Chondrocyte (in vitro differentiated cells): Measurements from ENCODE around the gene ZBTB22. TPM values are rescaled to one million over a fixed set of nuclear protein-coding genes. Genes with fewer than 3 reads are reported as not detected.

Experiments used
- DNase-seq: peaks from one replicate; pipeline ENCODE4 v3.0.0; 2021; ENCODE audit warnings: mixed read lengths, low spot score
- H3K27ac Mint-ChIP-seq: one replicate; pipeline ENCODE4 v1.8.0; 2021; ENCODE audit warnings: mild to moderate bottlenecking, moderate library complexity, mixed read lengths; ENCODE audit not compliant: unreplicated experiment
- H3K27me3 Mint-ChIP-seq: 2 replicates; pipeline ENCODE4 v1.8.0; 2021; ENCODE audit warnings: low read depth, mixed read lengths
- H3K36me3 Mint-ChIP-seq: 2 replicates; pipeline ENCODE4 v1.8.0; 2021; ENCODE audit warnings: low read depth, mixed read lengths
- H3K4me1 Mint-ChIP-seq: 2 replicates; pipeline ENCODE4 v1.8.0; 2021; ENCODE audit warnings: low read depth, mild to moderate bottlenecking, mixed read lengths
- H3K4me3 Mint-ChIP-seq: one replicate; pipeline ENCODE4 v1.8.0; 2021; ENCODE audit warnings: mild to moderate bottlenecking, moderate library complexity, mixed read lengths; ENCODE audit not compliant: unreplicated experiment
- H3K9me3 Mint-ChIP-seq: 2 replicates; pipeline ENCODE4 v1.8.0; 2021; ENCODE audit warnings: low read depth, mixed read lengths
- CTCF ChIP-seq: fragments of 200-600 bp; sonication (generic); IDR thresholded peaks from 2 replicates; pipeline ENCODE4 v1.5.0; 2021; ENCODE audit warnings: antibody characterized with exemption, mild to moderate bottlenecking, moderate library complexity
- total RNA-seq: library from RNA; stranded (reverse); gene quantifications from 3 replicates; pipeline ENCODE4 v1.2.1, GENCODE V29; 2021

ZBTB22 gene
- total RNA-seq, 1 donor from 2014 or later = 22.1 TPM

DNA sequence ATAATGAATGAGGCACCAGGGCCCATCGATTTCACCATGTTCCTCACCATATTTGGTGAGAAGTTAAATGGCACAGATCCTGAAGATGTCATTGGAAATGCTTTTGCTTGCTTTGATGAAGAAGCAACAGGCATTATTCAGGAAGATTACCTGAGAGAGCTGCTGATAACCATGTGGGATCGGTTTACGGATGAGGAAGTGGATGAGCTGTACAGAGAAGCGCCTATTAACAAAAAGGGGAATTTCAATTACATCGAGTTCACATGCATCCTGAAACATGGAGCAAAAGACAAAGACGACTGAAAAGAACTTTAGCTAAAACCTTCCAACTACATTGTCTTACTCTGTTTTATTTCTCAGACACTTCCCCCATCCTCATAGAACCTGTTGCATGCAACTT is 21.6 kb upstream of the ZBTB22 start:
- Mint-ChIP-seq H3K9me3 (no peaks in the 10 kb centered on the region), H3K27ac (no peak overlapping the region), H3K36me3 (no peaks in the 10 kb centered on the region), H3K27me3 (peaks cover 4% of the 10 kb centered on the region), H3K4me3 (no peak overlapping the region), H3K4me1 (no peaks in the 10 kb centered on the region)
- DNase-seq = no peak
- no peak for TF ChIP-seq CTCF

DNA sequence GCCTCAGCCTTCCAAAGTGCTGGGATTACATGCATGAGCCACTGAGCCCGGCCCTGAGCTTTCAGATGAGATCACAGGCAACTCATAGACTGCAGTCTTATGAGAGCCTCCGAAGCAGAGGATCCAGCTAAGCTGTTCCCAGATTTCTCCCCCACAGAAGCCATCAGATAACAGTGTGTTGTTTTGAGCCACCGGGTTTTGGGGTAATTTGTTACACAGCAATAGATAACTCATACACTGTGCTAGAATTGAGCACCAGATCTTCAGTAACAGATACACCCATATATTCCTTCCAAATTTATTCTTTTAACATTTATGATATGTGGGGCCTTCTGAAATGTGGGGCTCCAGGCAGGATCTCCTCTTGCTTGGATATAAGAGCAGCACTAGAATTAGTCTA is 19.0 kb upstream of the ZBTB22 start:
- DNase-seq = no peak
- H3K9me3 Mint-ChIP-seq = no peaks in the 10 kb centered on the region

DNA sequence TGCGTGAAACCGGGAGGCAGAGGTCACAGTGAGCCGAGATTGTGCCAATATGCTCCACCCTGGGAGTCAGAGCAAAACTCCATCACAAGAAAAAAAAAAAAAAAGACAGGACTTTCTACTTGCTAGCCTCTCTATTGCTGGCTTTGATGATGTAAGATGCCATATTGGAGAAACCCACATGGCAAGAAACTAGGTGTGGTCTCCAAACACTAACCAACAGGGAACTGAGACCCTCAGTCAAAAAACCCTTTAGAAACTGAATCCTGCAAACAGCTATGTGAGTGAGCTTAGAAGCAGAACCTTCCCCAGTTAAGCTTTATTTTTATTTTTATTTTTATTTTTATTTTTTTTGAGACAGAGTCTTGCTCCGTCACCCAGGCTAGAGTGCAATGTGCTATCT is 18.4 kb upstream of the ZBTB22 start:
- no peaks in the 10 kb centered on the region for H3K4me1 Mint-ChIP-seq
- H3K4me3 Mint-ChIP-seq = no peak overlapping the region
- H3K27me3 Mint-ChIP-seq = peaks cover 4% of the 10 kb centered on the region
- no peak for TF ChIP-seq CTCF
- no peaks in the 10 kb centered on the region for H3K36me3 Mint-ChIP-seq
- DNase-seq = no peak
- H3K27ac Mint-ChIP-seq = no peak overlapping the region
- H3K9me3 Mint-ChIP-seq = no peaks in the 10 kb centered on the region

More for the DNA sequence above, 19.0 kb upstream of the ZBTB22 start:
- TF ChIP-seq CTCF = no peak
- no peak overlapping the region for H3K27ac Mint-ChIP-seq
- H3K4me1 Mint-ChIP-seq = no peaks in the 10 kb centered on the region
- peaks cover 4% of the 10 kb centered on the region for H3K27me3 Mint-ChIP-seq
- no peak overlapping the region for H3K4me3 Mint-ChIP-seq
- no peaks in the 10 kb centered on the region for H3K36me3 Mint-ChIP-seq

- TF ChIP-seq CTCF = no peak
- no peak overlapping the region for H3K4me3 Mint-ChIP-seq
- H3K4me1 Mint-ChIP-seq = no peaks in the 10 kb centered on the region
- no peaks in the 10 kb centered on the region for H3K27me3 Mint-ChIP-seq
- no peak overlapping the region for H3K27ac Mint-ChIP-seq
- no peaks in the 10 kb centered on the region for H3K36me3 Mint-ChIP-seq
- DNase-seq = no peak
- H3K9me3 Mint-ChIP-seq = no peaks in the 10 kb centered on the region
These were observed 16.1 kb upstream of the ZBTB22 start for GRCh38 chr6:33333666-33334065.

GRCh38 chr6:33330736-33331135 is 13.2 kb upstream of the ZBTB22 start:
- TF ChIP-seq CTCF = no peak
- H3K27me3 Mint-ChIP-seq = no peaks in the 10 kb centered on the region
- H3K4me3 Mint-ChIP-seq = no peak overlapping the region
- H3K9me3 Mint-ChIP-seq = no peaks in the 10 kb centered on the region
- no peaks in the 10 kb centered on the region for H3K36me3 Mint-ChIP-seq
- no peak overlapping the region for H3K27ac Mint-ChIP-seq
- no peak for DNase-seq
- no peaks in the 10 kb centered on the region for H3K4me1 Mint-ChIP-seq
